EL (cell line): ENCODE data around the gene FRYL.
"Not testable (repeated sequence)": the region's sequence is repeated elsewhere in the genome, so short reads cannot be mapped to it uniquely, and the experiment has no call there.

ENCODE experiments used
- DNase-seq: peaks from one replicate; pipeline ENCODE4 v3.0.0-alpha.2; 2016

The FRYL gene

DNA sequence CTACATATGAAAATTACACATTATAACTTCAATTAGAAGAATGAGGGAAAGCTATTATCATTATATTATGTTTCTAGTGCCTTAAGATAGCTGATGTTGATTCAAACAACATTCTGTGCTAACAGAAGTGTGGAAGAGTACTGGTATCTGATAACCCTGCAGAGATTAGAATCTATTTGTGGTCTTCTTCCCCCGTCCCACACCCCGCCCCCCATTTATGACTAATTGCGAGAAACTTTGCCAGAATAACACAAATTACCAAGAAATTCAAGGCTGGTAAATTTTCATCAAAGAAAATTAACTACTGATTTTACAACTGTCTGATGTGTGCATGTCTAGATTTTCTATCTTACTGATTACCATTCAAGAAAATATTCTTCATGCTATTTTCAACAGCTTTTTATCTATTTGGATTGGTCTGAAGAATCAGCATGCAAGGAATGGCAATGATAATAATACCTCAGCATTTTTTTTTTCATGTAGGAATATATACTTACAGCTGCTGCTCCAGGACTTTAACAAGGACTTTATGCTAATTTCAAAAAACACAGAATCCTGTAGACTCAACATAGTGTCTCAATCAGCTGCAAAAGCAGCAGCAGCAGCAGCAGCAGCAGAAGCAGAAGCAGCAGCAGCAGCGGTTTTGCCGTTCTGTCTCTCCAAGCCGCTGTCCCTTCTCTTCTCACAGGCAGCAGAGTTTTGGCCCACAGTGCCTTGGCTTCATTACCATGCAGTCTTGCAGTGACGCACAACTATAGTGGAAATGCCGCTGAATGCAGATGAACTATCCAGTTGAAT lies 126.7 kb downstream of the FRYL start:
- peak; percentile 46 for DNase-seq

GRCh38 chr4:48651914-48652313 lies 128.2 kb downstream of the FRYL start:
- peak; percentile 61 for DNase-seq

DNA sequence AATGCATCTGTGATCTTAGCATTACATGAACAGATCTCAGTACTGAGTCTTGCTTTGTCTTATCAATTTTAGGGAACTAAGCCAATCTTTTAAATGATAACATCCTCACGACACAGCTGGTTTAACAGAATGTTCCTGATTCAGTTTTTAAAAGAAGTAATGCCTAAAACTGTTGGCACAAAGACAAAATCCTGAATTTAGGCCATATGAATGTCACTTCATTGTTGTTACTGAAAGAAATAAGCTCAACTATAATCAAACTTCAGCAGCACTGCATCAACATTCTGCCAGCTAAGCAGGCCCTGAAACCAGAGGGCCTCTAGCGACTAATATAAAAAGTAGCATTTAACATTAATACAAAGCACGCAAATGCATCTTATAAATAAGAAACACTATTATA lies 130.6 kb downstream of the FRYL start:
- no peak for DNase-seq

GRCh38 chr4:48645225-48645794 lies 134.8 kb downstream of the FRYL start:
- DNase-seq, result no peak

- no peak for DNase-seq
Observed at GRCh38 chr4:48642421-48643374, 137.4 kb downstream of the FRYL start.

DNA sequence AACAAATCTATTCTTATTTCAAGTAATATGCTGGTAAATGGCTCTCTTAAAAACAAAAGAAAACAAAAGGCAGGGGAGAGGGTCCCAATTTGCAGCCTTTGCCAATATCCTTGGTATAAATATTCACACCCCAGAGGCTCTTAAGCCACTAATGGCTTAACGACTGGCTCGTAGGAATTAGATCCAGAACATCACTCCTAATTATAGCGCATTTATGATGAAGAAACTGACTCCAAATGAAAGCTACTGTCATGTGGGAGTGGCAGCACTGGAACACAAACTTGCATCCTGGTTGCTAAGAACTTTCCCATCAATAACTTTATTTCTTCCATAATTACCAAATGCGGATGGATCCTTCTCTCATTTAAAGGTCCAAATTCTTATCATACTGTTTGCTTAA lies 138.7 kb downstream of the FRYL start:
- DNase-seq, result no peak

- DNase-seq, result no peak
Observed at GRCh38 chr4:48640699-48641098, 139.4 kb downstream of the FRYL start.

DNA sequence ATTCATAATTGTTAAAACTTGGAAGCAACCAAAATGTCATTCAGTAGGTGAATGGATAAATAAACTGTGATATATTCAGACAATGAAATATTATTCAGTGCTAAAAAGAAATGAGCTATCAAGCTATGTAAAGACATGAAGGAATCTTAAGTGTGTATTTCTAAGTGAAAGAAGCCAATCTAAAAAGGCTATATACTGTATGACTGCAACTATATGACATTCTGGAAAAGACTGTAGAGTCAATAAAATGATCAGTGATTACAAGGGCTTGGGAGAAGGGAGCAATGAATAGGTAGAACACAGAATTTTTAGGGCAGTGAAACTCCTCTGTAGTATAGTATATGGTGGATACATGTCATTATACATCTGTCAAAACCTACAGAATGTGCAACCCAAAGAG lies 139.9 kb downstream of the FRYL start:
- no peak for DNase-seq

DNA sequence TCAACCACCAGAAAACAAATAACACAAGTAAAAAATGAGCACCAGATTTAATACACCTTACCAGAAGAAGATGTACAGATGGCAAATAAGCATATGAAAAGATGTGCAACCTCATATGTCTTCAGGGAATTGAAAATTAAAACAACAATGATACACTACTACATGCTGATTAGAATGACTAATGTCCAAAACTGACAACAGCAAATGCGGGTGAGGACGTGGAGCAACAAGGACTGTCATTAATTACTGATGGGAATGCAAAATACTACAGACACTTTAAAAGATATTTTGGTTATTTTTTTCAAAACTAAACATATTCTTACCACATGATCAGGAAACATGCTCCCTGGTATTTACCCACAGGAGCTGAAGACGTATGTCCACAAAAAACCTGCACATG lies 140.3 kb downstream of the FRYL start:
- no peak for DNase-seq

- DNase-seq, result not testable (repeated sequence)
Observed at GRCh38 chr4:48638586-48638985, 141.5 kb downstream of the FRYL start.

GRCh38 chr4:48636911-48637310 lies 143.2 kb downstream of the FRYL start:
- no peak for DNase-seq

DNA sequence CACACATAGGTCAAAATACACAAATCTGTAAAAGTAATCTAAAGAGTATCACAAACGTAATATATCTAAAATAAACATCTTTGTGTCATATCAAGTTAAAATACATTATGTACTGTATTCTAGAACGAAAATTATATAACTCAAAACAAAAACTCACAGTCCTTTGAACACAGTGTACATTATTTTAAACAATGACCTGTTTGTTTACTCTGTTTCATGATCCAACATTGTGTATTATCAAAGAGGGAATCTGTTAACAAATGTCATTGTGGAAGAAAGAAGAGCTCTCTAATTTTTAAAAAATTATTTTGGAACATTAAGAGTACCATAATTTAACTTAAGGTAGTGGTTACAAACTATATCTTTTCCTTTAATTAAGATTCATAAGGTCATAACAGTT lies 144.1 kb downstream of the FRYL start:
- DNase-seq, result no peak

DNA sequence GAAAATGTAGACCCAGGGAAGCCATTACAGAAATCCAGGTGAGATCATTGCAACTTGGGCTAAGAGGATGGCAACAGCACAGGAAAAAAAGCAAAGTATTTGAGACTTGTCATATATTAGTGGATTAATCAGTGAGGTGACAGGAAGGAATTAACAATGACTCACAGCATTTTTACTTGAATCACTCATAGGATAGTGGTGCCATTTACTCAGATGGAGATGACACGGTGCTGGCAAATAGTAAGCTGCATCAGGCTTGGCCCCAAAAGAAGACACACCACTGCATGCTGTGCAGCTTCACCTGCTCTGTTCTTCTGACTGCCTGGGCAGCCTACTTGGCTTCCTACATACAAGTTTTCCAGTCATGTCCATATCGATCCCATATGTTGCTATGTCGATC lies 144.8 kb downstream of the FRYL start:
- DNase-seq, result peak; percentile 58

DNA sequence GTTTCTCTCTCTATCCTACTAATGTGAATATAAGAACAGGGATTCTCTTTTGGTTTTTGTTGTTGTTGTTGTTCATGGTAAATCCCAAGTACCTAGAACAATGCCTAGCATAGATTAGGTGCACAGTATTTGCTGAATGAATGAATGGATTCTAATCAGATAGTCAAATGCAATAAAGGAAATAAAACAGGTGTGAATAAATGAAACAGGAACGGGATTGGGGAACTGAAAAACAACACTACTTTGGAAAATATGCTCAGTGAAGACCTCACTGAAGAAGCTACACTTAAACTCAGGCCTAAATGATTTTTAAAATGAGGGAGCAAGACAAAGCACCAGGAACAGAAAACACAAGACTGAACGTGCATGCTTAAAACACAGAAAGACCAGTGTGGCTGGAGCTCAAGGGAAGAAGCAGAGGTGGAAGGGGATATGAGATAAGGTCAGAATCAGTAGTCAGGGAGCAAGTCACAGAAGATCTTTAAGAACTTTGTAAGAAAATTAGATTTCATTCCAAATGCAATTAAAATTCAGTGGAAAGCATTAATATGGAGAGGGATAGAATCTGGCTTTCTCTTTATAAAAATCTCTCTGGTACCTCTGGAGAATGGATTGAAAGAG lies 145.3 kb downstream of the FRYL start:
- DNase-seq, result no peak

- no peak for DNase-seq
Observed at GRCh38 chr4:48633657-48634056, 146.4 kb downstream of the FRYL start.

GRCh38 chr4:48629458-48629857 lies 150.6 kb downstream of the FRYL start:
- DNase-seq, result no peak

GRCh38 chr4:48623182-48623780 lies 156.8 kb downstream of the FRYL start:
- DNase-seq, result no peak

GRCh38 chr4:48620831-48621230 lies 159.2 kb downstream of the FRYL start:
- no peak for DNase-seq

- DNase-seq, result no peak
Observed at GRCh38 chr4:48620093-48620492, 160.0 kb downstream of the FRYL start.

DNA sequence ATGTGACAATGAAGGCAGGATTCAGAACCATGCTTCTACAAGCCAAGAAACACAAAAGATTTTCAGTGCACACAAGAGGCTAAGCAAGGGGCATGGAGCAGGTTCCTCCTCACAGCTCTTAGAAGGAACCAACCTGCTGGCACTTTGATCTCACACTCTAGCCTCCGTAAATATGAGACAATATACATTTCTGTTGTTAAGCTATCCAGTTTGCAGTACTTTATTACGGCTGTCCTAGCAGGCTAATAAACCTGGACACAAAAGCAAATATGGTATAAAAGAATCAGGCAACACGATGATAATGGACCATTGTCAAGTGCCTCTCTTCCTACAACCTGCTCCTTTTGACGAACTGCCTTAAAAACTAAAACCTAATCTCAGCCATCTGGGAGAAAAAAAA lies 175.6 kb downstream of the FRYL start:
- no peak for DNase-seq

DNA sequence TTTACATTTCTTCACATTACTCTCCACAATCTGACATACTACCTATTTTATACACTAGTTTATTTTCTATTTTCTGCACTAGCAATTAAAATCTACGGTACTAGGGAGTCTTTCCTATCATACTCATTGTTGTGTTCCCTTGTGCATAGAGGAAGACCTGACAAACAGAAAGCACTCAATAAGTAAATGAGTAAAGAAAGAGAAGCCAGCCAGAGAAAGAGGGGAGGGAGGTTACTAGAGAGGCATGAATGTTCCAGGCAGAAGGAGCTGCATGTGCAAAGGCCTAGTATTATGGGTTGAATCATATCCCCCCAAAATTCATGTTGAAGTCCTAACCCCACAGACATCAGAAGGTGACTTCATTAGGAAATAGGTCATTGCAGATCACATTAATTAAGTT lies 176.0 kb downstream of the FRYL start:
- no peak for DNase-seq

DNA sequence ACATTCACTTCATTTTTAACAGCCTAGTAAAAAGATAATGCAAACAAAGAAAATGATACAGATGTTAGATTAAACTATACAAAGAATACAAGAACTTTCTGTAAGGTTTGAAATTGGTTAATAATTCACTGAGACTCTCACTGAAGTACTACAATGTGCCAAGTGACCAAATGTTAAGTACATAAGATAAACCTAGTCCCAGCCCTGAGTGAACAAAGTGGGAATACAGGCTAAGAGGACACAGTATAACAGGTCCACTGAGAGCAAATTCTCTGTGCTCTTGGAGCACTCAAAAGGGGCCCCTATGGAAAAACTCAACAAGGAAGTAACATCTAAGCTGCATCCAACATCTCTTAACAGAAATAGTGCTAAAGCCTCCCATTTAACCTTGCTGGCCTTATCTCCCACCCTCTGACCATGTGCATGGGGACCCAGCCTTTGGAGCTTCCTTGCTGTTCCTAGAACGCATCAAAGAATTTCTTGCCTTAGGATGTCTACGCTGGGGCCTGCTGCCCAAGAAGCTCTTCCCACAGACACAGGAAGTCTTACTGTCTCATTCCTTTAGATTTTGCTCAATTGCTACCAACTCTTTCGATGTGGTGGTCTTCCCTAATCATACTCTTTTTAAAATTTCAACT lies 176.6 kb downstream of the FRYL start:
- DNase-seq, result no peak
